Sigmoid colon (tissue), 7 donors: Measurements from ENCODE around the gene PHC2. TPM values are rescaled to one million over a fixed set of nuclear protein-coding genes. Genes with fewer than 3 reads are reported as not detected.

Source experiments
- DNase-seq: peaks from one replicate; pipeline ENCODE4 v3.0.0-alpha.2; 2019
- H3K27ac ChIP-seq, 4 donors: fragments of 200-600 bp; sonication (generic); one replicate each; pipeline ENCODE4 v1.5.1; 2016 to 2019; ENCODE audit warnings: mild to moderate bottlenecking in 1 of 4
- H3K27me3 ChIP-seq, 3 donors: fragments of 200-600 bp; sonication (generic); one replicate each; pipeline ENCODE4 v1.5.1; 2019; ENCODE audit warnings: mild to moderate bottlenecking in 1 of 3
- H3K36me3 ChIP-seq, 4 donors: fragments of 200-600 bp; sonication (generic); one replicate each; pipeline ENCODE4 v1.5.1; 2016 to 2019
- H3K4me1 ChIP-seq, 4 donors: fragments of 200-600 bp; sonication (generic); one replicate each; pipeline ENCODE4 v1.5.1; 2017 to 2019
- H3K4me3 ChIP-seq, 4 donors: fragments of 200-600 bp; sonication (generic); one replicate each; pipeline ENCODE4 v1.5.1; 2017 to 2019; ENCODE audit warnings: mild to moderate bottlenecking in 2 of 4, moderate library complexity in 1 of 4
- H3K9me3 ChIP-seq, 4 donors: fragments of 200-600 bp in 3 of 4; sonication (generic) in 3 of 4; one replicate each; pipeline versions ENCODE4 v1.5.1 to v1.6.1; 2013 to 2019
- EP300 ChIP-seq, 4 donors: sonication (generic); formaldehyde crosslinking; IDR thresholded peaks; one replicate each; pipeline ENCODE4 v1.6.1; 2017; ENCODE audit warnings: antibody characterized with exemption in 4 of 4
- POLR2A ChIP-seq, 2 donors: fragments of 450-650 bp; IDR thresholded peaks; one replicate each; pipeline ENCODE4 v1.6.1; 2016; ENCODE audit warnings: antibody characterized with exemption in 2 of 2, mild to moderate bottlenecking in 2 of 2, moderate library complexity in 2 of 2
- POLR2AphosphoS5 ChIP-seq, 4 donors: sonication (generic); formaldehyde crosslinking; IDR thresholded peaks; one replicate each; pipeline ENCODE4 v1.6.1; 2017; ENCODE audit warnings: antibody characterized with exemption in 4 of 4
- WGBS, 2 donors: extraction: QIAGEN DNeasy Blood & Tissue Kit; methylation state at CpG; one replicate each; pipeline ENCODE4 v1.1.7; 2013; 5-methylcytosine and 5-hydroxymethylcytosine counted together
- intact Hi-C: fragments of 100-400 bp; cut with DNase I; formaldehyde crosslinking; loops from one replicate; pipeline ENCODE4 v1.15.1; 2023
- polyA plus RNA-seq, 3 donors: library from polyadenylated mRNA; stranded (reverse); fragments of 200-250 nt; gene quantifications; one replicate each; pipeline ENCODE4 v1.2.3, GENCODE V29; 2013
- total RNA-seq, 4 donors: library from RNA; depleted of rRNA; stranded (reverse); fragments of >200 nt; gene quantifications; one replicate each; pipeline ENCODE4 v1.1.0, GENCODE V29; 2016
- TF ChIP-seq, protein P1 (sequence below), 4 experiments: fragments of 450-650 bp in 3 of 4; fragments of 200-600 bp in 1 of 4; IDR thresholded peaks; one replicate each; pipeline ENCODE4 v1.5.1; 2016 to 2019; ENCODE audit warnings: antibody characterized with exemption in 4 of 4, mild to moderate bottlenecking in 3 of 4, moderate library complexity in 2 of 4
- donor health status: healthy with polysubstance abuse.
- donor health status: Bipolar disorder and iron deficiency.
- donor health status: healthy.

Gene PHC2
- total and polyA plus RNA-seq, 7 donors = 56.2 to 199 (median 96.3) TPM

GRCh38 chr1:33372677-33373076 lies 58.2 kb downstream of the PHC2 start:
- intact Hi-C loops = loop anchor here (5.0 kb wide), 1 partner anchor 85 kb away; no protein-coding TSS in a partner anchor
- WGBS, 2 donors = 92 to 93% methylated on average over 4 of the region's 4 CpGs

GRCh38 chr1:33372162-33372561 lies 58.7 kb downstream of the PHC2 start:
- Histone ChIP-seq H3K27ac (no peak overlapping the region), H3K36me3 (peaks cover 0 to 31% (median 6%) of the 10 kb centered on the region in 4 donors), H3K4me3 (no peak overlapping the region), H3K27me3 (no peaks in the 10 kb centered on the region), H3K4me1 (peaks cover 0 to 42% (median 31%) of the 10 kb centered on the region in 4 donors), H3K9me3 (no peaks in the 10 kb centered on the region)
- no peak for DNase-seq
- 94 to 96% methylated on average over 12 of the region's 12 CpGs for WGBS, 2 donors
- no peak for TF ChIP-seq POLR2A (IDR thresholded peaks at IDR 0.05)
- no peak for TF ChIP-seq EP300 (IDR thresholded peaks at IDR 0.05)
- no peak for TF ChIP-seq POLR2AphosphoS5 (IDR thresholded peaks at IDR 0.05)
- TF ChIP-seq, protein P1, sequence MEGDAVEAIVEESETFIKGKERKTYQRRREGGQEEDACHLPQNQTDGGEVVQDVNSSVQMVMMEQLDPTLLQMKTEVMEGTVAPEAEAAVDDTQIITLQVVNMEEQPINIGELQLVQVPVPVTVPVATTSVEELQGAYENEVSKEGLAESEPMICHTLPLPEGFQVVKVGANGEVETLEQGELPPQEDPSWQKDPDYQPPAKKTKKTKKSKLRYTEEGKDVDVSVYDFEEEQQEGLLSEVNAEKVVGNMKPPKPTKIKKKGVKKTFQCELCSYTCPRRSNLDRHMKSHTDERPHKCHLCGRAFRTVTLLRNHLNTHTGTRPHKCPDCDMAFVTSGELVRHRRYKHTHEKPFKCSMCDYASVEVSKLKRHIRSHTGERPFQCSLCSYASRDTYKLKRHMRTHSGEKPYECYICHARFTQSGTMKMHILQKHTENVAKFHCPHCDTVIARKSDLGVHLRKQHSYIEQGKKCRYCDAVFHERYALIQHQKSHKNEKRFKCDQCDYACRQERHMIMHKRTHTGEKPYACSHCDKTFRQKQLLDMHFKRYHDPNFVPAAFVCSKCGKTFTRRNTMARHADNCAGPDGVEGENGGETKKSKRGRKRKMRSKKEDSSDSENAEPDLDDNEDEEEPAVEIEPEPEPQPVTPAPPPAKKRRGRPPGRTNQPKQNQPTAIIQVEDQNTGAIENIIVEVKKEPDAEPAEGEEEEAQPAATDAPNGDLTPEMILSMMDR (IDR thresholded peaks at IDR 0.05) = no peak
- intact Hi-C loops = loop anchor here (5.0 kb wide), 1 partner anchor 85 kb away; no protein-coding TSS in a partner anchor

More at GRCh38 chr1:33372677-33373076, 58.2 kb downstream of the PHC2 start:
- no peaks in the 10 kb centered on the region for H3K9me3 ChIP-seq
- H3K4me3 ChIP-seq = no peak overlapping the region
- H3K27me3 ChIP-seq = no peaks in the 10 kb centered on the region
- no peak overlapping the region for H3K27ac ChIP-seq
- peaks cover 0 to 31% (median 6%) of the 10 kb centered on the region in 4 donors for H3K36me3 ChIP-seq
- DNase-seq = no peak
- TF ChIP-seq, protein P1 (IDR thresholded peaks at IDR 0.05) = no peak
- TF ChIP-seq POLR2AphosphoS5 (IDR thresholded peaks at IDR 0.05) (no peak), POLR2A (IDR thresholded peaks at IDR 0.05) (no peak)
- peaks cover 0 to 37% (median 26%) of the 10 kb centered on the region in 4 donors for H3K4me1 ChIP-seq

DNA sequence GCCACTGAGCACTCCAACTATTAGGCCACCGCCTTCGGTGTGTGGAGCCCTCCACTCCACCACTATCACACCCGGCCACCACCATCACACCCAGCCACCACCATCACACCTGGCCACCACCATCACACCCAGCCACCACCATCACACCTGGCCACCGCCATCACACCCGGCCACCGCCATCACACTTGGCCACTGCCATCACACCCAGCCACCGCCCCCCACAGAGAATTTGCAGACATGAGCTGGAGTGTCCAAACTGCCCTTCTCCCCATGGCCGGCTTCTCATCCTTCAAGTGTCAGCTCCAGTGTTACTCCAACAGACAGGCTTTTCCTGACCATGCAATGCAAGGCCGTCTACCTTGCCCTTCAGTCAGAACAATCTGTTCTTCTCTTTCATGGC lies 59.6 kb downstream of the PHC2 start:
- H3K4me3 ChIP-seq = no peak overlapping the region
- intact Hi-C loops = loop anchor here (5.0 kb wide), 1 partner anchor 86 kb away; no protein-coding TSS in a partner anchor
- peaks cover 0 to 50% (median 39%) of the 10 kb centered on the region in 4 donors for H3K4me1 ChIP-seq
- WGBS, 2 donors = 89 to 90% methylated on average over 9 of the region's 9 CpGs
- H3K27ac ChIP-seq = peak overlapping the region in 1 of 4 donors; percentile 64
- TF ChIP-seq POLR2A (IDR thresholded peaks at IDR 0.05) = no peak
- TF ChIP-seq, protein P1 (IDR thresholded peaks at IDR 0.05) = no peak
- TF ChIP-seq EP300 (IDR thresholded peaks at IDR 0.05) = no peak
- TF ChIP-seq POLR2AphosphoS5 (IDR thresholded peaks at IDR 0.05) = no peak
- H3K9me3 ChIP-seq = no peaks in the 10 kb centered on the region
- DNase-seq = no peak
- no peaks in the 10 kb centered on the region for H3K27me3 ChIP-seq
- H3K36me3 ChIP-seq = peaks cover 0 to 31% (median 6%) of the 10 kb centered on the region in 4 donors

DNA sequence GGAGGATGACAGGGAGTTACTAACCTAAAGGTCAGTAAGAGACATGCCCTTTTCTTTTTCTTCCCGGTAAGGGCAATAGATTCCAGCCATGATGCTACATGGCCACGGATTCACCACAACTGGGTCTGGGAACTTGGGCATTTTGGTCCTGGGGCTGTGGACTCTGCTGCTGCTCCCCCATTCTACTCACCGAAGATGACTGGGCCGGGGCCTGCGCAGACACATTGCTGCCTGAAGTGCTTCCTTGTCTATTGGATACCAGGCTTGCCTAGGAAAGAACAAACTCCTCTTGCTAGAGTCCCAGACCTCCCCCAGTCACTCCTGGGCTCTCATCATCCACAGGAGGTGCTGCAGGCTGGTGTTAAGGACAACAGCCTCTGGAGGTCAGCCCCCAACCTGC lies 60.1 kb downstream of the PHC2 start:
- peaks cover 0 to 31% (median 6%) of the 10 kb centered on the region in 4 donors for H3K36me3 ChIP-seq
- intact Hi-C loops = loop anchor here (5.0 kb wide), 1 partner anchor 86 kb away; no protein-coding TSS in a partner anchor
- no peaks in the 10 kb centered on the region for H3K27me3 ChIP-seq
- H3K4me3 ChIP-seq = no peak overlapping the region
- no peak for DNase-seq
- peaks cover 0 to 55% (median 44%) of the 10 kb centered on the region in 4 donors for H3K4me1 ChIP-seq
- no peaks in the 10 kb centered on the region for H3K9me3 ChIP-seq
- peak overlapping the region in 2 of 4 donors; percentile 38 to 64 for H3K27ac ChIP-seq
- TF ChIP-seq POLR2A (IDR thresholded peaks at IDR 0.05) (no peak), EP300 (IDR thresholded peaks at IDR 0.05) (no peak), POLR2AphosphoS5 (IDR thresholded peaks at IDR 0.05) (no peak)
- TF ChIP-seq, protein P1 (IDR thresholded peaks at IDR 0.05) = no peak
- 89 to 90% methylated on average over 5 of the region's 5 CpGs for WGBS, 2 donors
